Measurements from ENCODE around the gene ADRA2B. TPM values are rescaled to one million over a fixed set of nuclear protein-coding genes. Genes with fewer than 3 reads are reported as not detected.

The ADRA2B gene
- polyA plus RNA-seq, 1 donor (not counting 4 experiments of a cell fraction or from before 2014, with no cell fraction given) = not detected

- no peaks in the 10 kb centered on the region for H4K20me1 ChIP-seq (ENCODE audit: control insufficient read depth, extremely low read depth, insufficient read depth, low read length)
- H3K27me3 ChIP-seq (ENCODE audit: control insufficient read depth, extremely low read depth, insufficient read depth, low read length) = peaks cover 8% of the 10 kb centered on the region
- no peak for TF ChIP-seq CTCF (optimal IDR thresholded peaks at IDR 0.05 in 1 of 3, IDR thresholded peaks at IDR 0.05 in 1 of 3, conservative IDR thresholded peaks at IDR 0.05 in 1 of 3; ENCODE audit: extremely low read depth in 1 of 3, insufficient read depth in 2 of 3, low read length in 3 of 3)
- TF ChIP-seq EZH2 (IDR thresholded peaks at IDR 0.05; ENCODE audit: low read length) = no peak
- no peaks in the 10 kb centered on the region for H3K9me1 ChIP-seq (ENCODE audit: control insufficient read depth, extremely low read depth, insufficient read depth, low read length)
- no peak overlapping the region for H3K27ac ChIP-seq (ENCODE audit: control insufficient read depth, insufficient read depth, low read length)
- H3K79me2 ChIP-seq (ENCODE audit: control insufficient read depth, insufficient read depth, low read length) = no peaks in the 10 kb centered on the region
- dilution Hi-C loops (cut with MboI; ENCODE audit: extremely low pct_ligation_motif_present, low sequenced_read_pairs) = no loop called here
- H2AFZ ChIP-seq (ENCODE audit: control insufficient read depth, low read length) = no peak overlapping the region
- H3K4me2 ChIP-seq (ENCODE audit: control insufficient read depth, extremely low read depth, insufficient read depth, low read depth, low read length) = no peak overlapping the region
- no peak overlapping the region for H3K9ac ChIP-seq (ENCODE audit: control insufficient read depth, extremely low read depth, insufficient read depth, low read length)
- no peak for FAIRE-seq
- H3K36me3 ChIP-seq (ENCODE audit: control insufficient read depth in 2 of 2, extremely low read depth in 1 of 2, insufficient read depth in 2 of 2, low read length in 2 of 2) = no peaks in the 10 kb centered on the region
- no peak for DNase-seq (ENCODE audit: low read depth, low spot score)
- H3K4me1 ChIP-seq (ENCODE audit: control insufficient read depth, extremely low read depth, insufficient read depth, low read length) = peaks cover 10% of the 10 kb centered on the region
- H3K4me3 ChIP-seq (ENCODE audit: control insufficient read depth in 2 of 3, extremely low read depth in 1 of 3, insufficient read depth in 2 of 3, low read depth in 1 of 3, low read length in 3 of 3) = no peak overlapping the region
- no peaks in the 10 kb centered on the region for H3K9me3 ChIP-seq (ENCODE audit: control insufficient read depth, low read depth, low read length)
Measured at GRCh38 chr2:96140941-96141623, 24.7 kb upstream of the ADRA2B start.

GRCh38 chr2:96139181-96139758, 22.9 kb upstream of the ADRA2B start:
- Histone ChIP-seq H3K9ac (ENCODE audit: control insufficient read depth, extremely low read depth, insufficient read depth, low read length) (no peak overlapping the region), H3K9me1 (ENCODE audit: control insufficient read depth, extremely low read depth, insufficient read depth, low read length) (no peaks in the 10 kb centered on the region), H3K4me1 (ENCODE audit: control insufficient read depth, extremely low read depth, insufficient read depth, low read length) (peaks cover 1% of the 10 kb centered on the region), H3K36me3 (ENCODE audit: control insufficient read depth in 2 of 2, extremely low read depth in 1 of 2, insufficient read depth in 2 of 2, low read length in 2 of 2) (no peaks in the 10 kb centered on the region), H3K27ac (ENCODE audit: control insufficient read depth, insufficient read depth, low read length) (no peak overlapping the region), H3K4me3 (ENCODE audit: control insufficient read depth in 2 of 3, extremely low read depth in 1 of 3, insufficient read depth in 2 of 3, low read depth in 1 of 3, low read length in 3 of 3) (no peak overlapping the region), H3K27me3 (ENCODE audit: control insufficient read depth, extremely low read depth, insufficient read depth, low read length) (peaks cover 14% of the 10 kb centered on the region), H3K79me2 (ENCODE audit: control insufficient read depth, insufficient read depth, low read length) (no peaks in the 10 kb centered on the region), H3K4me2 (ENCODE audit: control insufficient read depth, extremely low read depth, insufficient read depth, low read depth, low read length) (no peak overlapping the region), H4K20me1 (ENCODE audit: control insufficient read depth, extremely low read depth, insufficient read depth, low read length) (no peaks in the 10 kb centered on the region), H3K9me3 (ENCODE audit: control insufficient read depth, low read depth, low read length) (no peaks in the 10 kb centered on the region), H2AFZ (ENCODE audit: control insufficient read depth, low read length) (no peak overlapping the region)
- dilution Hi-C loops (cut with MboI; ENCODE audit: extremely low pct_ligation_motif_present, low sequenced_read_pairs) = no loop called here
- DNase-seq (ENCODE audit: low read depth, low spot score) (no peak), FAIRE-seq (no peak)
- TF ChIP-seq EZH2 (IDR thresholded peaks at IDR 0.05; ENCODE audit: low read length) (no peak), CTCF (optimal IDR thresholded peaks at IDR 0.05 in 1 of 3, IDR thresholded peaks at IDR 0.05 in 1 of 3, conservative IDR thresholded peaks at IDR 0.05 in 1 of 3; ENCODE audit: extremely low read depth in 1 of 3, insufficient read depth in 2 of 3, low read length in 3 of 3) (no peak)
